ENCODE measurements around the gene FGF14.

The FGF14 gene

GRCh38 chr13:101972191-101972590 is 429.7 kb downstream of the FGF14 start:
- CTCF ChIA-PET: no interaction called here

More at GRCh38 chr13:101972191-101972590, 429.7 kb downstream of the FGF14 start:
- Histone ChIP-seq H3K4me3 (ENCODE audit: low read depth, low read length) (no peak overlapping the region), H3K9me3 (ENCODE audit: control insufficient read depth, insufficient read depth, low read depth, low read length) (no peaks in the 10 kb centered on the region), H3K4me1 (ENCODE audit: control insufficient read depth, insufficient read depth, low read length) (no peaks in the 10 kb centered on the region), H3K27ac (ENCODE audit: extremely low read depth, low read depth, low read length) (no peak overlapping the region), H3K36me3 (ENCODE audit: control insufficient read depth in 2 of 2, insufficient read depth in 1 of 2, low read length in 2 of 2) (no peaks in the 10 kb centered on the region)
- TF ChIP-seq ZNF132 (tag by site-specific recombination; IDR thresholded peaks at IDR 0.05; ENCODE audit: borderline replicate concordance) (no peak), PRDM2 (tag by site-specific recombination; IDR thresholded peaks at IDR 0.05; ENCODE audit: borderline replicate concordance) (no peak), ZNF670 (tag by site-specific recombination; IDR thresholded peaks at IDR 0.05; ENCODE audit: low read depth) (no peak), AEBP2 (tag by site-specific recombination; IDR thresholded peaks at IDR 0.05; ENCODE audit: borderline replicate concordance) (no peak), ZFP41 (tag by site-specific recombination; IDR thresholded peaks at IDR 0.05; ENCODE audit: borderline replicate concordance) (no peak), IKZF3 (tag by site-specific recombination; IDR thresholded peaks at IDR 0.05) (no peak), ZNF423 (tag by site-specific recombination; IDR thresholded peaks at IDR 0.05) (no peak), BCL11B (tag by site-specific recombination; IDR thresholded peaks at IDR 0.05; ENCODE audit: low read depth) (no peak), OVOL3 (tag by site-specific recombination; IDR thresholded peaks at IDR 0.05) (no peak), MEIS1 (CRISPR knock-in tag; IDR thresholded peaks at IDR 0.05; ENCODE audit: borderline replicate concordance) (no peak), ZNF776 (tag by site-specific recombination; IDR thresholded peaks at IDR 0.05; ENCODE audit: borderline replicate concordance) (no peak), ZNF747 (tag by site-specific recombination; IDR thresholded peaks at IDR 0.05) (no peak), HOXD13 (CRISPR knock-in tag; IDR thresholded peaks at IDR 0.05; ENCODE audit: borderline replicate concordance) (no peak), HOXC10 (CRISPR knock-in tag; IDR thresholded peaks at IDR 0.05) (no peak), ZIC2 (tag by site-specific recombination; IDR thresholded peaks at IDR 0.05) (no peak), GLIS1 (tag by site-specific recombination; IDR thresholded peaks at IDR 0.05) (no peak)
- TF ChIP-seq, protein P1, sequence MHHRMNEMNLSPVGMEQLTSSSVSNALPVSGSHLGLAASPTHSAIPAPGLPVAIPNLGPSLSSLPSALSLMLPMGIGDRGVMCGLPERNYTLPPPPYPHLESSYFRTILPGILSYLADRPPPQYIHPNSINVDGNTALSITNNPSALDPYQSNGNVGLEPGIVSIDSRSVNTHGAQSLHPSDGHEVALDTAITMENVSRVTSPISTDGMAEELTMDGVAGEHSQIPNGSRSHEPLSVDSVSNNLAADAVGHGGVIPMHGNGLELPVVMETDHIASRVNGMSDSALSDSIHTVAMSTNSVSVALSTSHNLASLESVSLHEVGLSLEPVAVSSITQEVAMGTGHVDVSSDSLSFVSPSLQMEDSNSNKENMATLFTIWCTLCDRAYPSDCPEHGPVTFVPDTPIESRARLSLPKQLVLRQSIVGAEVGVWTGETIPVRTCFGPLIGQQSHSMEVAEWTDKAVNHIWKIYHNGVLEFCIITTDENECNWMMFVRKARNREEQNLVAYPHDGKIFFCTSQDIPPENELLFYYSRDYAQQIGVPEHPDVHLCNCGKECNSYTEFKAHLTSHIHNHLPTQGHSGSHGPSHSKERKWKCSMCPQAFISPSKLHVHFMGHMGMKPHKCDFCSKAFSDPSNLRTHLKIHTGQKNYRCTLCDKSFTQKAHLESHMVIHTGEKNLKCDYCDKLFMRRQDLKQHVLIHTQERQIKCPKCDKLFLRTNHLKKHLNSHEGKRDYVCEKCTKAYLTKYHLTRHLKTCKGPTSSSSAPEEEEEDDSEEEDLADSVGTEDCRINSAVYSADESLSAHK (tag by site-specific recombination; IDR thresholded peaks at IDR 0.05): no peak
- POLR2A ChIA-PET: no interaction called here
